Neural cell (in vitro differentiated cells): ENCODE results near the gene ARSD.

Experiments
- CTCF ChIP-seq: fragments of 450-650 bp; IDR thresholded peaks from 2 replicates; pipeline ENCODE4 v1.5.1; 2014; ENCODE audit warnings: antibody characterized with exemption, mild to moderate bottlenecking, moderate library complexity; ENCODE audit not compliant: poor library complexity, severe bottlenecking
- EP300 ChIP-seq: fragments of 450-650 bp; conservative IDR thresholded peaks from 2 replicates; pipeline ENCODE4 v1.6.1; 2014; ENCODE audit warnings: antibody characterized with exemption, mild to moderate bottlenecking, moderate library complexity; ENCODE audit not compliant: poor library complexity, severe bottlenecking
- EZH2 ChIP-seq: fragments of 200-600, 300-800 bp; shearing (Covaris generic), sonication (generic); IDR thresholded peaks from 2 replicates; pipeline ENCODE4 v1.6.1; 2014; ENCODE audit warnings: antibody characterized with exemption, low read length, borderline replicate concordance, mild to moderate bottlenecking; ENCODE audit not compliant: insufficient read depth, poor library complexity, severe bottlenecking
- POLR2AphosphoS5 ChIP-seq: IDR thresholded peaks from 2 replicates; pipeline ENCODE4 v1.6.1; 2012
- RAD21 ChIP-seq: fragments of 450-650 bp; conservative IDR thresholded peaks from 2 replicates; pipeline ENCODE4 v1.6.1; 2014; ENCODE audit warnings: antibody characterized with exemption, mild to moderate bottlenecking, moderate library complexity
- REST ChIP-seq: IDR thresholded peaks from 2 replicates; pipeline ENCODE4 v1.6.1; 2012; ENCODE audit warnings: borderline replicate concordance
- TAF1 ChIP-seq: IDR thresholded peaks from 2 replicates; pipeline ENCODE4 v1.6.1; 2012; ENCODE audit warnings: low read depth

- TF ChIP-seq CTCF (no peak), POLR2AphosphoS5 (no peak), REST (no peak), RAD21 (no peak), EP300 (no peak), EZH2 (no peak), TAF1 (no peak)
Observed at GRCh38 chrX:2955838-2956237, 26.7 kb upstream of the ARSD start.
